ENCODE data around the gene MAP4K3.

Gene MAP4K3

DNA sequence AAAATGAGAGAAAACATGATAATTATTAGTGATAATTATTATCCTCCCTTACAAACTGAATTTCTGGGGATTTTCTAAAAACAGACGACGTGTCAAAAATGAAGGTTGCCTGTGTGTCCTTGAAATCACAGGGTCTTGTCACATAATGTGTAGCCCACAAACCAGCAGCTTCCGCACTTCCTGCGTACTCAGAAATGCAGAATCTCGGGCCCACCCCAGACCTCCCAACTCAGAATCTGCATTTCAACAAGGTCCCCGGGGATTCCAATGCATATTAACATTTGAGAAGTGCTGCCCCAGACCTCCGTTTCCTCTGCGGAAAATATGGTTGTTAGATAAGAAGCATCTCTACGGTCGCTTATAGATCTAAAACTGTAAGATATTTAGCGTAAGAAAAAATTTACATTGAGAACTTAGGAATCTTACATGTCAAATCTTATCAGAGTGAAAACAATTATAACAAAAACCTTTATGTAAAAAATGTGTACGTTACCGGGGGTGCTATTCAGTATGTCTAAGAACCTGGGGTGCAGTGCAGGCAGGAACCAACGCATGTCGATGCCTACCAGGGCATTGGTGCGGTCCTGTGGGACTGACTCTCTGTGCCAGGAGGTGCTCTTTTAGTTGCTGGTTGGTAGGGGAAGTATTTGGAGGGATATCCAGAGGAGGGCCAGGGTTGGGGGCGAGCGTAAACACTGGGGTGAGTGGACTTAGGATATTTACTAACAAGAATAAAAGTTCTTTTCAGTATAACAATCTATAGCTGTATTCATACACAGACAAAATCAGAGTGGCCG, 208.5 kb downstream of the MAP4K3 start:
- peak; percentile 43 for DNase-seq

- DNase-seq = peak; percentile 81
Observed at GRCh38 chr2:39227628-39228412, 209.3 kb downstream of the MAP4K3 start.

DNA sequence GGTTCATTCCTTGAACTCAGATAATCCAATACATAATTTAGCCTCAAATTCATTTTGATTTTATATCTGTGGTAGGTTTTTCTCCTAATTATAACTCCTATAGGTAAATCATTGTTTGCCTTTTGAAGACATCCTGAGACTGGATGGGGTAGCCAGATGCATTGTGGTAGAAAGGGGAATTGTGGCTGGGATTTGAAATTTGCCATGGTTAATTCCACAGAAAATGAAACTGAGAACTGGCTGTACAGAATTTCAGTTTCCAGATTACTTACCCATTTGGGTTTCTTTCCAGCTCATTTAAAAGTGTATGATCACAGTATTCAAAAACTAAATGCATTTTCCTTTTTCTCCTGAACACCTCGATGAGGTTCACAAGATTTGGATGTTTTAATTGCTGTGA, 211.5 kb downstream of the MAP4K3 start:
- no peak for DNase-seq

- no peak for DNase-seq
Observed at GRCh38 chr2:39223909-39224308, 213.2 kb downstream of the MAP4K3 start.

GRCh38 chr2:39221459-39221858, 215.6 kb downstream of the MAP4K3 start:
- no peak for DNase-seq

GRCh38 chr2:39220136-39220535, 216.9 kb downstream of the MAP4K3 start:
- no peak for DNase-seq

- no peak for DNase-seq
Observed at GRCh38 chr2:39218391-39218790, 218.7 kb downstream of the MAP4K3 start.

- no peak for DNase-seq
Observed at GRCh38 chr2:39217192-39217550, 219.9 kb downstream of the MAP4K3 start.

DNA sequence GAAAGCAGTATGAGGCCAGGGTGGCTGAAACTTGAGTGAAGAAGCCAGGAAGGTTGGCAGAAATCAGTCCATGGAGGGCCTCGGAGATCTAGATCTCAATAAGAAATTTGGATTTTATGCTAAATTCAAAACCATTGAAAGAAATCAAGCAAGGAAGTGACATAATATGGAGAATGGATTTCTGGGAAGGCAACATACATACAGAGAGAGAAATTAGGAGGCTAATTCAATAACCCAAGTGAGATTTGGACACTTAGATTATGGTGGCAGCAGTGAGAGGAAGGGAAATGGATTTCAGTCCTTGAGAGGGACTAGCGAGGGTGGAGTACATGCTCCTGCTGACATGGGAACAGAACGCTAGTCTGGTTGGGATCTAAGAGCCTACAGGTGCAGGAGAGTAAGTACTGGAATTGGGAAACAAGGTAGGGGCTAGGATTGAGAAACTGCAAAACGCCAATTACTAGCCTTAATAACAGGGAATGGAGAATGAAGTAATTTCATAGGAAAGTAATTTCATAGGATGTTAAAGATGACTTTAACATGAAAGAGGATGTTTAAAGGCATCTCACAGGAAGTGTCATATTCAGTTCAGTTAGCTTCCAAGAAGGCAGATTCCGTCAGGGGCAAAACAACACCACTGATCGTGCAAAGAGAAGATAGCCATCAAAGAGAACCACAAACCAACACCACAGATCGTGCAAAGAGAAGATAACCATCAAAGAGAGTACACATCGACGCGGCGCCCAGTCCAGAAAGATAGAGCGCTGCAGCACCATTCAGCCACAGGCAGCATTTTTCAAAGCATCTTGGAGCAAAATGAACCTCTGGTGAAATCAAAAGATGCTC, 220.5 kb downstream of the MAP4K3 start:
- DNase-seq = peak; percentile 51

GRCh38 chr2:39215545-39215944, 221.5 kb downstream of the MAP4K3 start:
- DNase-seq = no peak

GRCh38 chr2:39213015-39213414, 224.1 kb downstream of the MAP4K3 start:
- no peak for DNase-seq

GRCh38 chr2:39210846-39211245, 226.2 kb downstream of the MAP4K3 start:
- no peak for DNase-seq

DNA sequence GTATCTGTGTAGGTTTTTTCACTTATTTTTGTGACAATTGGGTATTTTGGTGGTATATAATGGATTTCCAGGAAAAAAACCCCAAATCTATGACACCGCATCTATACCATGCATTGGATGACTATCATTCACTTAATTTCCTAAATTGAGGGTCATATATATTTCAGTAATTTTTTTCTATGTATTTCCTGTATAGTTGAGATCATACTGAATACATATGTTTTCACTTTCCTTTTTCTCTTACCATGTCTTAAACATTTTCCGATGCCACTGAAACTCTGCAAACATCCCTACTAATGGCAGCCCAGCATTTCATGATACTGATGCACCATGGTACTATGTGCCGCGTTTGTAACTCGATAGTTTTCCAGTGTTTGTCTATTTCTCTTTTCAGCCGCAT, 233.7 kb downstream of the MAP4K3 start:
- no peak for DNase-seq

- no peak for DNase-seq
Observed at GRCh38 chr2:39202639-39203369, 234.3 kb downstream of the MAP4K3 start.

Measured in activated T-cell treated with anti-CD3 and anti-CD28 coated beads, Interleukin-2, amount 50 U/mL, for 1 hour (primary cell).